ENCODE measurements around the gene THAP6. TPM values are rescaled to one million over a fixed set of nuclear protein-coding genes. Genes with fewer than 3 reads are reported as not detected.

THAP6 gene
- total and polyA plus RNA-seq, 2 donors (not counting 3 experiments of a cell fraction or from before 2014, with no cell fraction given): 2.1 to 6.8 TPM

DNA sequence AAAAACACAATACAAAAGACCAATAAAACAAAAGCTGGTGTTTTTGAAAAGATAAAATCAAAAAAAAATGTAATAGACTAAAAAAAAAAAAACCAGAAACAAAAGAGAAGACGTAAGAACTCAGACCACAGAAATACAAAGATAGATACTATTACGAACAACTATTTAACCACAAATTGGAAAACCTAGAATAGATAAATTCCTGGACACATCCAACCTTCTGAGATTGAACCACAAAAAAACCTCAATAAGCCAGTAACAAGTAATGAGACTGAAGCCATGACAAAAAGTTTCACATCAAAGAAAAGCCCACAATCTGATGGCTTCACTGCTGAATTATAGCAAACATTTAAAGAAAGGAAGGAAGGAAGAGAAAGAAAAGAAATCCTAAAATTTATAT lies 16.2 kb upstream of the THAP6 start:
- intact Hi-C loops (cut with micrococcal nuclease): no loop called here

DNA sequence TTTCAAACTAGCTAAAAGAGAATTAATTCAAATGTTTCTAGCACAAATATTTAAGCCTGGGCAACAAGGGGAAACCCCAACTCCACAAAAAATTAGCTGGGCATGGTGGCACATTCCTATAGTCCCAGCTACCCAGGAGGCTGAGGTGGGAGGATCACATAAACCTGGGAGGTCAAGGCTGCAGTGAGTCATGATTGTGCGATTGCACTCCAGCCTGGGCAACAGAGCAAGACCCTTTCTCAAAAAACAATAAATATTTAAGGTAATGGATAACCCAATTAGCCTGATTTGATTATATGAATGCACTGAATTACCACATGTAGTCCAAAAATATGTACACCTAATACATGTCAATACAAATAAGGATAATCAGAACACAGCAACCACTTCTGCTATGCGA lies 14.4 kb upstream of the THAP6 start:
- no TSS peak for BruUV-seq (replicated peaks)
- Histone ChIP-seq H4K20me1 (replicated peaks; ENCODE audit: control insufficient read depth, extremely low read depth, insufficient read depth, low read length) (peaks cover 2% of the 10 kb centered on the region), H3K36me3 (ENCODE audit: control insufficient read depth in 2 of 2, extremely low read depth in 1 of 2, insufficient read depth in 2 of 2, low read length in 2 of 2) (peaks cover 0 to 2% of the 10 kb centered on the region in 2 experiments), H3K4me3 (replicated peaks in 1 of 3; ENCODE audit: insufficient read depth in 1 of 3, low read depth in 1 of 3, low read length in 3 of 3) (no peak overlapping the region), H3K4me2 (ENCODE audit: insufficient read depth, low read length) (no peak overlapping the region), H3K27me3 (ENCODE audit: control insufficient read depth in 2 of 2, insufficient read depth in 2 of 2, low read length in 2 of 2) (no peaks in the 10 kb centered on the region), H3K9ac (replicated peaks; ENCODE audit: extremely low read depth, insufficient read depth, low read length) (no peak overlapping the region), H3K4me1 (ENCODE audit: control insufficient read depth, extremely low read depth, insufficient read depth, low read length) (no peaks in the 10 kb centered on the region), H3K79me2 (ENCODE audit: control insufficient read depth, insufficient read depth, low read length) (peaks cover 49% of the 10 kb centered on the region), H3K9me3 (replicated peaks; ENCODE audit: control insufficient read depth, insufficient read depth, low read length) (no peaks in the 10 kb centered on the region), H3K27ac (ENCODE audit: insufficient read depth, low read depth, low read length) (no peak overlapping the region), H3K9me1 (replicated peaks; ENCODE audit: control insufficient read depth, extremely low read depth, insufficient read depth, low read length) (no peaks in the 10 kb centered on the region), H2AFZ (ENCODE audit: low read depth, low read length) (no peak overlapping the region)
- TF ChIP-seq FOS (IDR thresholded peaks at IDR 0.05; ENCODE audit: borderline replicate concordance, insufficient read depth, low read length): no peak
- no peak for TF ChIP-seq EZH2 (IDR thresholded peaks at IDR 0.05; ENCODE audit: borderline replicate concordance, low read depth, low read length, severe bottlenecking)
- TF ChIP-seq MYC (IDR thresholded peaks at IDR 0.05; ENCODE audit: low read depth, low read length): no peak
- TF ChIP-seq, protein P1, sequence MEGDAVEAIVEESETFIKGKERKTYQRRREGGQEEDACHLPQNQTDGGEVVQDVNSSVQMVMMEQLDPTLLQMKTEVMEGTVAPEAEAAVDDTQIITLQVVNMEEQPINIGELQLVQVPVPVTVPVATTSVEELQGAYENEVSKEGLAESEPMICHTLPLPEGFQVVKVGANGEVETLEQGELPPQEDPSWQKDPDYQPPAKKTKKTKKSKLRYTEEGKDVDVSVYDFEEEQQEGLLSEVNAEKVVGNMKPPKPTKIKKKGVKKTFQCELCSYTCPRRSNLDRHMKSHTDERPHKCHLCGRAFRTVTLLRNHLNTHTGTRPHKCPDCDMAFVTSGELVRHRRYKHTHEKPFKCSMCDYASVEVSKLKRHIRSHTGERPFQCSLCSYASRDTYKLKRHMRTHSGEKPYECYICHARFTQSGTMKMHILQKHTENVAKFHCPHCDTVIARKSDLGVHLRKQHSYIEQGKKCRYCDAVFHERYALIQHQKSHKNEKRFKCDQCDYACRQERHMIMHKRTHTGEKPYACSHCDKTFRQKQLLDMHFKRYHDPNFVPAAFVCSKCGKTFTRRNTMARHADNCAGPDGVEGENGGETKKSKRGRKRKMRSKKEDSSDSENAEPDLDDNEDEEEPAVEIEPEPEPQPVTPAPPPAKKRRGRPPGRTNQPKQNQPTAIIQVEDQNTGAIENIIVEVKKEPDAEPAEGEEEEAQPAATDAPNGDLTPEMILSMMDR (IDR thresholded peaks at IDR 0.05; ENCODE audit: extremely low read depth in 1 of 2, insufficient read depth in 1 of 2, low read depth in 1 of 2, low read length in 2 of 2): no peak
- TF ChIP-seq GATA2 (IDR thresholded peaks at IDR 0.05; ENCODE audit: insufficient read depth, insufficient read length, low read depth, low read length): no peak
- no peak for TF ChIP-seq POLR2AphosphoS5 (IDR thresholded peaks at IDR 0.05; ENCODE audit: insufficient read depth, low read depth, low read length)
- no peak for TF ChIP-seq JUN (IDR thresholded peaks at IDR 0.05; ENCODE audit: borderline replicate concordance, insufficient read depth, insufficient read length, low read depth)
- no peak for TF ChIP-seq POLR2A (IDR thresholded peaks at IDR 0.05; ENCODE audit: low read depth, low read length)
- TF ChIP-seq, protein P2, sequence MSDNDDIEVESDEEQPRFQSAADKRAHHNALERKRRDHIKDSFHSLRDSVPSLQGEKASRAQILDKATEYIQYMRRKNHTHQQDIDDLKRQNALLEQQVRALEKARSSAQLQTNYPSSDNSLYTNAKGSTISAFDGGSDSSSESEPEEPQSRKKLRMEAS (IDR thresholded peaks at IDR 0.05; ENCODE audit: insufficient read depth, insufficient read length): no peak
- dilution Hi-C loops (cut with MboI; ENCODE audit: extremely low pct_ligation_motif_present, low sequenced_read_pairs) (no loop called here), intact Hi-C loops (cut with micrococcal nuclease) (no loop called here)
- no peak for DNase-seq (ENCODE audit: low read depth, low spot score)
- CTCF ChIA-PET: interaction anchor here (0.8 to 1.3 kb wide), 3 partner anchors 8 to 13 kb away, joined by 3 to 6 read pairs (median 4); no protein-coding TSS in a partner anchor
- no peak for FAIRE-seq
- POLR2A ChIA-PET: no interaction called here

More for the DNA sequence above, 16.2 kb upstream of the THAP6 start:
- Histone ChIP-seq H3K27me3 (ENCODE audit: control insufficient read depth in 2 of 2, insufficient read depth in 2 of 2, low read length in 2 of 2) (no peaks in the 10 kb centered on the region), H3K79me2 (ENCODE audit: control insufficient read depth, insufficient read depth, low read length) (peaks cover 46% of the 10 kb centered on the region), H3K27ac (ENCODE audit: insufficient read depth, low read depth, low read length) (no peak overlapping the region), H3K4me1 (ENCODE audit: control insufficient read depth, extremely low read depth, insufficient read depth, low read length) (no peaks in the 10 kb centered on the region), H3K9ac (replicated peaks; ENCODE audit: extremely low read depth, insufficient read depth, low read length) (no peak overlapping the region), H3K36me3 (ENCODE audit: control insufficient read depth in 2 of 2, extremely low read depth in 1 of 2, insufficient read depth in 2 of 2, low read length in 2 of 2) (peaks cover 2% of the 10 kb centered on the region in 2 experiments), H2AFZ (ENCODE audit: low read depth, low read length) (no peak overlapping the region), H4K20me1 (replicated peaks; ENCODE audit: control insufficient read depth, extremely low read depth, insufficient read depth, low read length) (peaks cover 2% of the 10 kb centered on the region), H3K9me1 (replicated peaks; ENCODE audit: control insufficient read depth, extremely low read depth, insufficient read depth, low read length) (no peaks in the 10 kb centered on the region), H3K9me3 (replicated peaks; ENCODE audit: control insufficient read depth, insufficient read depth, low read length) (no peaks in the 10 kb centered on the region), H3K4me2 (ENCODE audit: insufficient read depth, low read length) (no peak overlapping the region), H3K4me3 (replicated peaks in 1 of 3; ENCODE audit: insufficient read depth in 1 of 3, low read depth in 1 of 3, low read length in 3 of 3) (no peak overlapping the region)
- DNase-seq (ENCODE audit: low read depth, low spot score): no peak
- TF ChIP-seq MYC (IDR thresholded peaks at IDR 0.05; ENCODE audit: low read depth, low read length) (no peak), EZH2 (IDR thresholded peaks at IDR 0.05; ENCODE audit: borderline replicate concordance, low read depth, low read length, severe bottlenecking) (no peak)
- TF ChIP-seq, protein P1 (IDR thresholded peaks at IDR 0.05; ENCODE audit: extremely low read depth in 1 of 2, insufficient read depth in 1 of 2, low read depth in 1 of 2, low read length in 2 of 2): no peak
- no peak for FAIRE-seq
- no TSS peak for BruUV-seq (replicated peaks)
- CTCF ChIA-PET: interaction anchor here (1.1 kb wide), 2 partner anchors 7 to 14 kb away, joined by 3 read pairs; no protein-coding TSS in a partner anchor
- POLR2A ChIA-PET: no interaction called here
- dilution Hi-C loops (cut with MboI; ENCODE audit: extremely low pct_ligation_motif_present, low sequenced_read_pairs): no loop called here

Data from endothelial cell of umbilical vein (primary cell).